Measurements from ENCODE around the gene HMX1.

The HMX1 gene

GRCh38 chr4:8840816-8841455, 30.7 kb downstream of the HMX1 start:
- DNase-seq (ENCODE audit: low spot score), result no peak

GRCh38 chr4:8840006-8840793, 31.4 kb downstream of the HMX1 start:
- DNase-seq (ENCODE audit: low spot score), result no peak

GRCh38 chr4:8838961-8839431, 32.6 kb downstream of the HMX1 start:
- no peak for DNase-seq (ENCODE audit: low spot score)

- DNase-seq (ENCODE audit: low spot score), result no peak
Measured at GRCh38 chr4:8838296-8838960, 33.2 kb downstream of the HMX1 start.

GRCh38 chr4:8837181-8837841, 34.3 kb downstream of the HMX1 start:
- DNase-seq (ENCODE audit: low spot score), result peak; percentile 20

GRCh38 chr4:8836664-8837171, 34.9 kb downstream of the HMX1 start:
- no peak for DNase-seq (ENCODE audit: low spot score)

- no peak for DNase-seq (ENCODE audit: low spot score)
Measured at GRCh38 chr4:8835521-8836365, 35.9 kb downstream of the HMX1 start.

GRCh38 chr4:8834681-8835220, 36.9 kb downstream of the HMX1 start:
- no peak for DNase-seq (ENCODE audit: low spot score)

- DNase-seq (ENCODE audit: low spot score), result no peak
Measured at GRCh38 chr4:8832113-8832915, 39.3 kb downstream of the HMX1 start.

GRCh38 chr4:8831221-8832112, 40.2 kb downstream of the HMX1 start:
- no peak for DNase-seq (ENCODE audit: low spot score)

- DNase-seq (ENCODE audit: low spot score), result no peak
Measured at GRCh38 chr4:8830611-8831200, 40.9 kb downstream of the HMX1 start.

- no peak for DNase-seq (ENCODE audit: low spot score)
Measured at GRCh38 chr4:8830056-8830455, 41.6 kb downstream of the HMX1 start.

GRCh38 chr4:8829584-8829983, 42.1 kb downstream of the HMX1 start:
- no peak for DNase-seq (ENCODE audit: low spot score)

GRCh38 chr4:8828869-8829268, 42.8 kb downstream of the HMX1 start:
- DNase-seq (ENCODE audit: low spot score), result no peak

GRCh38 chr4:8821151-8821950, 50.3 kb downstream of the HMX1 start:
- no peak for DNase-seq (ENCODE audit: low spot score)

- no peak for DNase-seq (ENCODE audit: low spot score)
Measured at GRCh38 chr4:8820178-8821102, 51.2 kb downstream of the HMX1 start.
